GM23338 (cell line): ENCODE measurements around the gene RRP7A. TPM values are rescaled to one million over a fixed set of nuclear protein-coding genes. Genes with fewer than 3 reads are reported as not detected.

Experiments used
- ATAC-seq: fragments of 200-7000 bp; cut with Tn5 transposase; 3 replicates; pipeline ENCODE4 v1.9.1; 2020
- DNase-seq: peaks from one replicate; pipeline ENCODE4 v3.0.0-alpha.2; 2015; ENCODE audit warnings: low spot score
- H2AFZ ChIP-seq: fragments of 200-600 bp; sonication (generic); 2 replicates; pipeline ENCODE4 v1.8.0; 2016; ENCODE audit warnings: antibody characterized with exemption, mild to moderate bottlenecking, moderate library complexity
- H3F3A ChIP-seq: fragments of 200-600 bp; sonication (generic); replicated peaks from 2 replicates; pipeline ENCODE4 v1.8.0; 2017; ENCODE audit warnings: antibody characterized with exemption, mixed run types, low read depth
- H3K27ac ChIP-seq: fragments of 200-600 bp; sonication (generic); 2 replicates; pipeline ENCODE4 v1.6.1; 2016; ENCODE audit warnings: low read depth
- H3K27me3 ChIP-seq: fragments of 200-600 bp; sonication (generic); 2 replicates; pipeline ENCODE4 v1.8.0; 2016; ENCODE audit warnings: mild to moderate bottlenecking, mixed run types, moderate library complexity; ENCODE audit not compliant: insufficient read depth
- H3K36me3 ChIP-seq: fragments of 200-600 bp; sonication (generic); 2 replicates; pipeline ENCODE4 v1.8.0; 2016; ENCODE audit warnings: mild to moderate bottlenecking; ENCODE audit not compliant: insufficient read depth
- H3K4me1 ChIP-seq: fragments of 200-600 bp; sonication (generic); 2 replicates; pipeline ENCODE4 v1.8.0; 2016; ENCODE audit warnings: mild to moderate bottlenecking, moderate library complexity; ENCODE audit not compliant: insufficient read depth
- H3K4me2 ChIP-seq: fragments of 200-600 bp; sonication (generic); 2 replicates; pipeline ENCODE4 v1.7.1; 2017; ENCODE audit warnings: mixed run types
- H3K4me3 ChIP-seq: fragments of 200-600 bp; sonication (generic); 2 replicates; pipeline ENCODE4 v1.6.1; 2016; ENCODE audit warnings: mixed run types
- H3K79me2 ChIP-seq: fragments of 200-600 bp; sonication (generic); replicated peaks from 2 replicates; pipeline ENCODE4 v1.8.0; 2017; ENCODE audit warnings: mild to moderate bottlenecking; ENCODE audit not compliant: insufficient read depth
- H3K9me2 ChIP-seq: fragments of 200-600 bp; sonication (generic); 2 replicates; pipeline ENCODE4 v1.8.0; 2017; ENCODE audit not compliant: insufficient read depth
- H4K20me1 ChIP-seq: fragments of 200-600 bp; sonication (generic); replicated peaks from 2 replicates; pipeline ENCODE4 v1.8.0; 2017; ENCODE audit warnings: mild to moderate bottlenecking; ENCODE audit not compliant: insufficient read depth
- H3K27ac Mint-ChIP-seq: 2 replicates; pipeline ENCODE4 v1.8.0; 2020; ENCODE audit warnings: inconsistent platforms, mild to moderate bottlenecking, moderate library complexity, mixed read lengths
- H3K27me3 Mint-ChIP-seq: 3 replicates; pipeline ENCODE4 v1.8.0; 2022; ENCODE audit warnings: low read depth, mild to moderate bottlenecking, moderate library complexity, mixed read lengths, inconsistent platforms; ENCODE audit not compliant: insufficient read depth, poor library complexity
- H3K36me3 Mint-ChIP-seq: 3 replicates; pipeline ENCODE4 v1.8.0; 2021; ENCODE audit warnings: low read depth, mild to moderate bottlenecking, inconsistent platforms, moderate library complexity, mixed read lengths
- H3K4me1 Mint-ChIP-seq: 3 replicates; pipeline ENCODE4 v1.8.0; 2020; ENCODE audit warnings: mild to moderate bottlenecking, inconsistent platforms, mixed read lengths
- H3K4me3 Mint-ChIP-seq: 3 replicates; pipeline ENCODE4 v1.8.0; 2021; ENCODE audit warnings: moderate library complexity, mild to moderate bottlenecking, inconsistent platforms, mixed read lengths
- H3K9me3 Mint-ChIP-seq: 3 replicates; pipeline ENCODE4 v1.8.0; 2020; ENCODE audit warnings: moderate library complexity, mild to moderate bottlenecking, inconsistent platforms, mixed read lengths
- CREB1 ChIP-seq: fragments of 250-450 bp; sonication (Bioruptor Pico); IDR thresholded peaks from 2 replicates; pipeline ENCODE4 v1.5.0; 2020; ENCODE audit warnings: low read depth, mild to moderate bottlenecking, moderate library complexity
- CTCF ChIP-seq, 2 experiments: fragments of 200-600 bp in 1 of 2; sonication (generic) in 1 of 2; conservative IDR thresholded peaks; 2 replicates each; pipeline versions ENCODE4 v1.5.1 to v1.6.1; 2016 to 2017; ENCODE audit warnings: antibody characterized with exemption in 2 of 2, low read depth in 2 of 2, mild to moderate bottlenecking in 2 of 2, moderate library complexity in 1 of 2
- EZH2 ChIP-seq: fragments of 200-600 bp; sonication (generic); IDR thresholded peaks from one replicate; pipeline ENCODE4 v1.8.0; 2017; ENCODE audit warnings: antibody characterized with exemption, mild to moderate bottlenecking, low read depth; ENCODE audit not compliant: unreplicated experiment
- EZH2phosphoT487 ChIP-seq: fragments of 200-600 bp; sonication (generic); IDR thresholded peaks from one replicate; pipeline ENCODE4 v1.8.1; 2018; ENCODE audit warnings: antibody characterized with exemption; ENCODE audit not compliant: unreplicated experiment
- JUNB ChIP-seq: IDR thresholded peaks from one replicate; pipeline ENCODE4 v1.6.1; 2016; ENCODE audit warnings: antibody characterized with exemption; ENCODE audit not compliant: unreplicated experiment
- NANOG ChIP-seq: IDR thresholded peaks from 2 replicates; pipeline ENCODE4 v1.6.1; 2016; ENCODE audit warnings: antibody characterized with exemption, borderline replicate concordance
- POLR2AphosphoS5 ChIP-seq: IDR thresholded peaks from 2 replicates; pipeline ENCODE4 v1.6.1; 2016; ENCODE audit warnings: antibody characterized with exemption, low read depth
- STAT1 ChIP-seq: IDR thresholded peaks from one replicate; pipeline ENCODE4 v1.6.1; 2016; ENCODE audit warnings: antibody characterized with exemption; ENCODE audit not compliant: unreplicated experiment
- ZNF114 ChIP-seq: fragments of 250-450 bp; sonication (Bioruptor Pico); IDR thresholded peaks from 2 replicates; pipeline ENCODE4 v1.5.0; 2020; ENCODE audit warnings: mild to moderate bottlenecking, moderate library complexity
- ZNF331 ChIP-seq: fragments of 250-450 bp; sonication (Bioruptor Pico); IDR thresholded peaks from 2 replicates; pipeline ENCODE4 v1.5.0; 2020; ENCODE audit warnings: low read depth, mild to moderate bottlenecking, moderate library complexity
- ZNF462 ChIP-seq: fragments of 250-450 bp; sonication (Bioruptor Pico); IDR thresholded peaks from 2 replicates; pipeline ENCODE4 v1.5.0; 2020; ENCODE audit warnings: mild to moderate bottlenecking, moderate library complexity
- polyA plus RNA-seq: library from polyadenylated mRNA; unstranded; fragments of >200 nt; fragmentation: Nextera tagmentation; extraction: Ambion mirVana; gene quantifications from 2 replicates; pipeline ENCODE4 v1.2.1, GENCODE V29; 2016
- total RNA-seq: library from RNA; depleted of rRNA; stranded (reverse); fragments of >200 nt; shearing (Covaris generic); gene quantifications from 2 replicates; pipeline ENCODE4 v1.2.3, GENCODE V29; 2014
- TF ChIP-seq, protein P1 (sequence below): IDR thresholded peaks from one replicate; pipeline ENCODE4 v1.6.1; 2018; ENCODE audit warnings: antibody characterized with exemption; ENCODE audit not compliant: unreplicated experiment
- TF ChIP-seq, protein P2 (sequence below): IDR thresholded peaks from 2 replicates; pipeline ENCODE4 v1.6.1; 2016; ENCODE audit warnings: antibody characterized with exemption

RRP7A gene
- total and polyA plus RNA-seq, 2 experiments from 2014 or later, result 48.1 to 59.2 TPM

- Mint-ChIP-seq H3K4me1 (peaks cover 18% of the 10 kb centered on the region; the same call in 2 of the 3 replicates), H3K9me3 (no peaks in the 10 kb centered on the region), H3K36me3 (no peaks in the 10 kb centered on the region; the same call in 2 of the 3 replicates), H3K27ac (no peak overlapping the region; the same call in 1 of the 2 replicates), H3K27me3 (peaks cover 10% of the 10 kb centered on the region), H3K4me3 (no peak overlapping the region)
- Histone ChIP-seq H3K4me3 (no peak overlapping the region), H3F3A (0 out of 2 replicates have a peak, but pooled peaks cover 8% of the 10 kb centered on the region), H3K36me3 (no peaks in the 10 kb centered on the region), H2AFZ (0 out of 2 replicates have a peak overlapping the region, but pooled peaks have one; percentile 32), H3K27me3 (no peaks in the 10 kb centered on the region), H3K4me2 (no peak overlapping the region), H3K4me1 (peaks cover 8% of the 10 kb centered on the region; the same call in 1 of the 2 replicates), H3K79me2 (no peaks in the 10 kb centered on the region), H4K20me1 (no peaks in the 10 kb centered on the region), H3K9me2 (no peaks in the 10 kb centered on the region), H3K27ac (no peak overlapping the region)
- ATAC-seq, result no peak
- no peak for TF ChIP-seq CREB1 (CRISPR knock-in tag)
- TF ChIP-seq NANOG, result no peak
- no peak for TF ChIP-seq EZH2phosphoT487
- TF ChIP-seq, protein P1, sequence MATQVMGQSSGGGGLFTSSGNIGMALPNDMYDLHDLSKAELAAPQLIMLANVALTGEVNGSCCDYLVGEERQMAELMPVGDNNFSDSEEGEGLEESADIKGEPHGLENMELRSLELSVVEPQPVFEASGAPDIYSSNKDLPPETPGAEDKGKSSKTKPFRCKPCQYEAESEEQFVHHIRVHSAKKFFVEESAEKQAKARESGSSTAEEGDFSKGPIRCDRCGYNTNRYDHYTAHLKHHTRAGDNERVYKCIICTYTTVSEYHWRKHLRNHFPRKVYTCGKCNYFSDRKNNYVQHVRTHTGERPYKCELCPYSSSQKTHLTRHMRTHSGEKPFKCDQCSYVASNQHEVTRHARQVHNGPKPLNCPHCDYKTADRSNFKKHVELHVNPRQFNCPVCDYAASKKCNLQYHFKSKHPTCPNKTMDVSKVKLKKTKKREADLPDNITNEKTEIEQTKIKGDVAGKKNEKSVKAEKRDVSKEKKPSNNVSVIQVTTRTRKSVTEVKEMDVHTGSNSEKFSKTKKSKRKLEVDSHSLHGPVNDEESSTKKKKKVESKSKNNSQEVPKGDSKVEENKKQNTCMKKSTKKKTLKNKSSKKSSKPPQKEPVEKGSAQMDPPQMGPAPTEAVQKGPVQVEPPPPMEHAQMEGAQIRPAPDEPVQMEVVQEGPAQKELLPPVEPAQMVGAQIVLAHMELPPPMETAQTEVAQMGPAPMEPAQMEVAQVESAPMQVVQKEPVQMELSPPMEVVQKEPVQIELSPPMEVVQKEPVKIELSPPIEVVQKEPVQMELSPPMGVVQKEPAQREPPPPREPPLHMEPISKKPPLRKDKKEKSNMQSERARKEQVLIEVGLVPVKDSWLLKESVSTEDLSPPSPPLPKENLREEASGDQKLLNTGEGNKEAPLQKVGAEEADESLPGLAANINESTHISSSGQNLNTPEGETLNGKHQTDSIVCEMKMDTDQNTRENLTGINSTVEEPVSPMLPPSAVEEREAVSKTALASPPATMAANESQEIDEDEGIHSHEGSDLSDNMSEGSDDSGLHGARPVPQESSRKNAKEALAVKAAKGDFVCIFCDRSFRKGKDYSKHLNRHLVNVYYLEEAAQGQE, result no peak
- no peak for TF ChIP-seq CTCF (conservative IDR thresholded peaks at IDR 0.05; ENCODE audit: low read depth in 2 of 2)
- TF ChIP-seq ZNF462 (CRISPR knock-in tag), result no peak
- no peak for TF ChIP-seq STAT1
- no peak for TF ChIP-seq POLR2AphosphoS5
- no peak for TF ChIP-seq ZNF114 (CRISPR knock-in tag)
- TF ChIP-seq, protein P2, sequence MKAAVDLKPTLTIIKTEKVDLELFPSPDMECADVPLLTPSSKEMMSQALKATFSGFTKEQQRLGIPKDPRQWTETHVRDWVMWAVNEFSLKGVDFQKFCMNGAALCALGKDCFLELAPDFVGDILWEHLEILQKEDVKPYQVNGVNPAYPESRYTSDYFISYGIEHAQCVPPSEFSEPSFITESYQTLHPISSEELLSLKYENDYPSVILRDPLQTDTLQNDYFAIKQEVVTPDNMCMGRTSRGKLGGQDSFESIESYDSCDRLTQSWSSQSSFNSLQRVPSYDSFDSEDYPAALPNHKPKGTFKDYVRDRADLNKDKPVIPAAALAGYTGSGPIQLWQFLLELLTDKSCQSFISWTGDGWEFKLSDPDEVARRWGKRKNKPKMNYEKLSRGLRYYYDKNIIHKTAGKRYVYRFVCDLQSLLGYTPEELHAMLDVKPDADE, result no peak
- TF ChIP-seq EZH2, result no peak
- no peak for TF ChIP-seq JUNB
- no peak for TF ChIP-seq ZNF331 (CRISPR knock-in tag)
- no peak for DNase-seq
Observed at GRCh38 chr22:42492323-42492690, 27.3 kb downstream of the RRP7A start.
